Transverse colon (tissue), 4 donors: ENCODE results near the gene ZNF239.

Experiments used
- CTCF ChIP-seq, 5 experiments: fragments of 200-600 bp in 3 of 5; fragments of 450-650 bp in 2 of 5; sonication (generic) in 3 of 5; IDR thresholded peaks; 1 replicate in 2 of 5; 2 replicates in 3 of 5; pipeline ENCODE4 v1.5.1; 2016 to 2017; ENCODE audit warnings: antibody characterized with exemption in 5 of 5, inconsistent platforms in 3 of 5, mild to moderate bottlenecking in 2 of 5, moderate library complexity in 1 of 5
- POLR2A ChIP-seq: fragments of 450-650 bp; IDR thresholded peaks from one replicate; pipeline ENCODE4 v1.6.1; 2016; ENCODE audit warnings: antibody characterized with exemption, mild to moderate bottlenecking, moderate library complexity
- POLR2AphosphoS5 ChIP-seq, 3 donors: sonication (generic); formaldehyde crosslinking; IDR thresholded peaks; one replicate each; pipeline ENCODE4 v1.6.1; 2016; ENCODE audit warnings: antibody characterized with exemption in 3 of 3

GRCh38 chr10:43610636-43611035, 36.2 kb upstream of the ZNF239 start:
- TF ChIP-seq CTCF (IDR thresholded peaks at IDR 0.05) = no peak
- TF ChIP-seq POLR2A = no peak
- TF ChIP-seq POLR2AphosphoS5 (IDR thresholded peaks at IDR 0.05) = no peak
